HG03575 (cell line): ENCODE measurements around the gene C2orf92.
"Not testable (repeated sequence)": the region's sequence is repeated elsewhere in the genome, so short reads cannot be mapped to it uniquely, and the experiment has no call there.

Experiments used
- ATAC-seq: cut with Tn5 transposase; IDR thresholded peaks from one replicate; pipeline ENCODE4 v1.9.1; 2021; ENCODE audit not compliant: unreplicated experiment, insufficient number of reproducible peaks, low FRiP score; ENCODE audit errors: extremely low read depth

The C2orf92 gene

DNA sequence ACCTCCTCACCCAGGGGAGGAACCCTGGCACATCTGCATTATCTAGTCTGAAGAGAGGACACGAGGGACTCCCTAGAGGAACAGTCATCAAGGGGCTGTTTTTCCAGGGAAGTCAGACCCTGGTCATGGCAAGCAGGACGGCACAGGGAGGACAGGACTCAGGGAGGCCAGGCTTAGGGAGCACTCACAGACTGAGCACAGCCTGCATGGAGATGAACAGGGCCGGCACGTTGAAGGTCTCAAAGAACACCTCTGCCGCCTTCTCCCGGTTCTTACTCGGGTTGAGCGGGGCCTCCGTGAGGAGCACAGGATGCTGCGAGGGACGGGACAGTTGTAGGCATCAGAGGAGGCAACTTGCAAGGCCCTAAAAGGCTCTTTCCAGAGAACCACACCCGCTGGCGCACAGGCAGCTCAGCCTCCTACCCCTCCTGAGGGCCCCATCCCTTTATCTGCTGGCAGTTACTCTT lies 10.8 kb upstream of the C2orf92 start:
- ATAC-seq = no peak

DNA sequence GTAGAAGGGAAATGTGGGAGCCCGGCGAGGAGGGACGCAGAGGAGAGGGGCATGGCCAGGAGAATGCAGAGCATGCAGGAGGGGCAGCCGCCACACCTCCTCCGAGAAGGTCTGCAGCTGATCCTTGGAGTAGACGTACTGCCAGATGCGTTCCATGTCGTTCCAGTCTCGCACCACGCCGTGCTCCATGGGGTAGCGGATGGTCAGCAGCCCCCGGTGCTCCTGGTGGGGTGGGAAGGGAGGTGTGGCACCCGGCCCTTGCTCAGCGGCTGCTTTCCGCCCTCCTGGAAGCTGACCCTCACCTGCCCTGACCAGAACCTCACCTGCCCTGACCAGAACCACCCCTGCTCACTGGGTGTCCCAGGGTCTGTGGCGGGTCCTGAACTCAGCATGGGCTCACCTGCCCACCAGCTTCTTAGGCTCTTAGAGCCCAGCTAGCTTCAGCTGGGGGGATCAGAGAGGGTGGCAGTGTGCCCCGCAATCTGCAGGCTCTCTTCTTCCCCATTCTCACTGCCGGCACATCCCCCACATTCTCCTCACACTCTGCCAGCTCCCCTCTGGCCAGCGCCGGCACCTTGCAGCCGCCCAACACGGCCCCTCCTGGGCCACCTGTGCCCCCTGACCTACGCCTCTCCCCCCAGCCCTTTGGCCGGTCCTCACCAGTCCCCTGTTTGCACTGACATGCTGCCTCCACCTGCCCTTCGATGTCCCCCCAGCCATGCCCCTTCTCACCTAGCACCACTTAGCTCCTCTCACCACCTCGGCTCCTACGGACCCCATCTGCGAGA lies 10.1 kb upstream of the C2orf92 start:
- no peak for ATAC-seq

DNA sequence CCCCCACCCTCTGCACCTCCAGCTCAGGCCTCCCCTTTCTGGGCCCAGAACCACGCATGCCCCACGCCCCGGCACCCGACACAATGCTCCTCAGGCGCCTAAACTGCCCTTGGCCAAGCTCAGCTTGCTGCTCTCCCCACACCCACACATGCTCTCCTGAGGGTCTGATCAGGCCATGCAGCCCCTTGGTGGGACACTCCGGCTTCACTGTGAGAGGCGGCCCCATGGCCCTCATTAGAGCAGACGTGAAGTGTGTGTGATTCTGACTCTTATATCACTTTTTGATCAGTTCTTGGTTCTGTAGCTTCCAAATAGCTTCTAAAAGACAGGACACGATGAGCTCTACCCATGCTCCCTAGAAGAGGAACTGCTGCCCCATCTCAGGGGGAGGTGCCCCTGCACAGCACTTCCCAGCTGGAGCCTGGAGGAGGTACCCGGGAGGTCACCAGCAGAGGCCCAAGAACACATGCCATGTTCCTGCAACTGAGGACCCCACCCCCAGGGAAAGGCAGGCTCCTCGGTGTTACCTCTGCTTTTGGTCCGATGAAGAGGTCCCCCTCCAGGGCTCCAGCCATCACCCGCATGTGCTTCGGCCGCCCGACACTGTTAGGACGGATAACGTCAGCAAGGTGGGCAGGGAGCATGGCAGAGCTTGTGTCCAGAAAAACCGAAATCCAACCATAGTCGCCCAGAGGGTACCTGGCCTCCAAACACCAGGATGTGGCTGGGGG lies 9.3 kb upstream of the C2orf92 start:
- ATAC-seq = no peak

DNA sequence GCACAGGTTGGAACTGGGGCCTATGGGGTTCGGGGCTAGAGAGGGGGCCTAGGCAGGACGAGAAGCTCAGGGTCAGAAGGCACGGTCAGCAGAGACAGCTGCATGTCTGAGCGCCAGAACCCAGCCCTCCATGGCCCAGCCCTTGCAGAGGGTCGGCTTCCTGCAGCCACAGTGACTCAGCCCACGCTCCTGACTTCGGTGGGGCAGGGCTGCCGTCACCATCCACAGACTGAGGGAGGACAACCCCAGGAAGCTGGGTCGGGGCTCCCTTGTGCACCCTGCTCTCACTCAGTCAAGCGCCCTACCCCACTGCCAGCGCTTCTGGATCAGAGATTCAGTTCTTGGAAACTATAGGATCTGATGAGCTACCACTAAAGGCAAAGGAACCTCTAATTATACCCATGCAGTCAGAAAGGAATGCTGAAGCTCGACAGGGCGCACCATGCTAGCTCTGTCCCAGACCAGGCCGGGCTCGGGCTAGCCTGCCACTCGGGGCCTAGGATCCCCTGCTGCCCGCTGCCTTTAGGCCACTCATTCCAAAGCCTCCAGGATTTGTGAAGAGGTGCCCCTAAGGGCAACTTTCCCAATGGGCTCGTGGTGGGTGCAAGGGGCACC lies 8.6 kb upstream of the C2orf92 start:
- ATAC-seq = no peak

DNA sequence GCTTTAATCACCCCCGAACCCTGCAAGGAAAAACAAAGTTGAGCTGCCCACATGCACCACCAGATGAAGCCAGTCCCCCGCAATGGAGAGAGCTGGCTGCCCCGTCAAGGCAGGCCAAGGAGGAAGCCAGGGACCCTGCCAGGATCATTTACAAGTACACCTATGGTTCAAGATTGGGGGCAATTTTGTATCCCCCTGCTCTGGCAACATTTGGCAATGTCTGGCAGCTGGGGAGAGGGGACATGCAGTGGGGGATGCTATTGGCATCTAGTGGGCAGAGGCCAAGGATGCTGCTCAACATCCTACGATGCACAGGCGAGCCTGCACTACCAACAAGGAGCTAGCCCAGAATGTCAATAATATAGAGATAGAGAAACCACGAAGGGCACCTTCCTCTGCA lies 7.6 kb upstream of the C2orf92 start:
- ATAC-seq = no peak

DNA sequence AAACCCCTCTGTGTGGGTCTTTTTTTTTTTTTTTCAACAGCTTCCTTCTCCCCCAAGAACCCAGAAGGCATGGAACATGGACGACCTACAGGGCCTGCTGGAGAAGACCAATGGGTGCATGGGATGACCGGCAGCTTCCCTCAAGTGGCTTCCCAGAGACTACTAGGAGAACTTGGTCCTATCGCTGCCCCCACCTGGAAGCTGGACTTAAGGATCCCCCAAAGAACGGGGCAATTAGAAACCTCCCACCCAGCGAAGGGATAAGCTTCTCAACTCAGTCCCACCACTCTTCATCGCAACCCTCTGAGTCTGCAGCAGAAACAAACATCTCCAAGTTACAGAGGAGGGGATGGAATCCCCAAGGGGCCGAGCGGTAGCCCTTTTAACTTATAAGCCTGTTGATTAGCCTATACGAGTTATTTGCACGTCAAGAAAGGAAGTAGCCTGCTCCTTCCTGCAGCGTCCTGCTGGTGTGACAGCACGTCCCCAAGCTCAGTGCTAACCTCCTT lies 7.1 kb upstream of the C2orf92 start:
- no peak for ATAC-seq

DNA sequence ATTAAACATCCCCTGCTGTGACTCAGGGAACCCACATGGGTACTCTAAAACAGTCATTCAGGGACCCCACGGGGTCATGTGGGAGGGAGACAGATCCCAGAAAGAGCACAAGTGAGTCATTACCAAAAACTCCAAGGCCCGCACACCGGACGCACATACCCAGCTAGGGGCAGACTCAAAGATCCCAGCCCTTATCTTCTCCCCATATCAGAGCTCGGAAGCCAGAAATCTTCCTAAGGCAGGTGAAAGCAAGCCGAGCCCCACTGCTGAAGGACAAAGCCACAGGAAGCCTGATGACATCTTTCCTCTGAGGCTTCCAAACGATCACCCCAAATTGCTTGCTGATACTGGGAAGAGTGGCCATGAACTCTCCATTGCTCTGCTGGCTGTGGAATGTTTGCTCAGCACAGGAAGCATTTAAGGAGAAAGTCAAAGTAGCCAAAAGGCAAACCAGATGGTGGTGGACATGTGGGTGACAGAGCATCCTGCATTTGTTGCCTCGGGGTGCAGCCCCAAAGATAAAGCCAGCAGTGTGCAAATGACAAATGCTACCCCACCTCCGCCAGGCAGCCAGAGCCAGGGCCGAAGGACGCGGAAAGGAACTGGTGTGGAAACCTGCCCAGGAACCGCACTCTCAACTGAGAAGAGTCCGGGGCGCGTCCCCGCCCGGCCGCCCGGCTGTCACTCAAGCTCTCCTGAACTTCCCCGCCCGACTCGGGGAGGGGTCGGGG lies 6.5 kb upstream of the C2orf92 start:
- ATAC-seq = no peak

DNA sequence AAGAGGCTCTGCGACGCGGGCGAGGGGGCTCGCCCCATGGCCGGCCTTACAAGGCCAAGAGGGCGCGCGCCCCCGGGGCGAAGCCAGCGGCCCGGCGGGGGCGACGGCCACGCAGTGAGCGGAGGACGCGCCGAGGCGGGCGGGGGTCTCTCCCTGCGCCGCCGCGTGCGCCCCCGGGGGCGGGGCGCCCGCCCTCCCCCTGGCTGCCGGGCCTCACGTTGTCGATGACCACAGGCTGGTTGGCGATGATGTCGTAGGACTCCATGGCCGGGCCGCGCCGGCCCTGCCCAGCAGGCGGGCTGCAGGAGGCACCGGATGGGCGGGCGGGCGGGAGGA lies 5.9 kb upstream of the C2orf92 start:
- ATAC-seq = no peak

DNA sequence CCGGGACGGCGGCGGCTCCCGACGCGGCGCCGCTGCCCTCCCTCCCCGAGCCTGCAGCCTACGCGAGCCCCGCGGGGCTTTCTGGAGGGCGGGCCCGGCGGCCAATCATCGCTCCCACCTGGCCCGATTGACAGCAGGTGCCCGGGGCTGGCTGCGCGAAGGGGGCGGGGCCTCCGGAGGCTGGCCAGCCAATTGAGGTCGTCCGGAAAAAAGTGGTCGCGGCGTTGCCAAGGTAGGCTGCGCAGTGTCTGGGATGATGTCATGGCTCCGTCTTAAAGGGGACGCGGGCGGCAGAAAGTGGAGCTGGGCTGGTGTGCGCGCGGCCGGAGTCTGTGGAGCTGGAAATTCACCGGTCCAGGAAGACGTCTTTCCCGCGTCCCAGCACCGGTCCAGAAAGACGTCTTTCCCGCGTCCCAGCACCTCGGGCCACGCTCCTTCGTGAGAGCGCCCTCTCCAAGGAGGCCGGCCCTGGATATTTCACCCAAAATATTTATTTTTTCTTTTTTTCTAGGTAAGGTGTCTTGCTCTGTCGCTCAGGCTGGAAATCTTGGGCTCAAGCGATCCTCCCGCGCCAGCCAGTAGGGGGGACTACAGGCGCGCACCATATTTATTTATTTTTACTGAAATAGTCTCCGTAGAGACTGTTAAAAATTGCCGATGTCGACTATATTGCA lies 5.4 kb upstream of the C2orf92 start, which contains the start of gene ACTR1B:
ACTR1B (minus strand) TSS at position 83 of the 674 bp plus-strand sequence. CDS start 154 bp downstream, outside the sequence.
- peak; percentile 80 for ATAC-seq

DNA sequence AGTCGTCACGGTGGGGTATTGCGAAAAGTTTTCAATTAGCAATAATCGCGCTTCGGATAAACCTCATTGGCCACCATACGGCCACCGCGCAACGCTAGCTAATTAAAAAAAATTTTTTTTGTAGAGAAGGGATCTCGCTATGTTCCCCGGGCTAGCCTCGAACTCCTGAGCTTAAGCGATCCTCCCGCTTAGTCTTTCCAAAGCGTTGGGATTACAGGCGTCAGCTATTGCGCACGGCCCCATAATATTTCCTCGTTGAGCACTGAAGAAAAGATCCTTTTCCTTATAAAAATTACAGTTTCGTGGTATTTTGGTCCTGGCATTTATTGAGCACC lies 4.9 kb upstream of the C2orf92 start:
- no peak for ATAC-seq

DNA sequence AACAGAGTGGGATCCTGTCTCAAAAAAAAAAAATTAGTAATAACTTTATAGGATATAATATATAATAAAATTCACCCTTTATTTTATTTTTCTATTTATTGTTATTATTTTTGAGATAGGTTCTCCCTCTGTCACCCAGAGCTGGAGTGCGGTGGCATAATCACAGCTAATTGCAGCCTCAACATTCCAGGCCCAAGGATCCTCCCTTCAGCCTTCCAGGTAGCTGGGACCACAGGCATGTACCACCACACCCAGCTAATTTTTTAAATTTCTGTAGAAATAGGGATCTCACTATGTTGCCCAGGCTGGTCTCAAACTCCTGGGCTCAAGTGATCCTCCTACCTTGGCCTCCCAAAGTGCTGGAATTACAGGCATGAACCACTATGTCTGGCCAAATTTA lies 958 bp downstream of the C2orf92 start:
- no peak for ATAC-seq

DNA sequence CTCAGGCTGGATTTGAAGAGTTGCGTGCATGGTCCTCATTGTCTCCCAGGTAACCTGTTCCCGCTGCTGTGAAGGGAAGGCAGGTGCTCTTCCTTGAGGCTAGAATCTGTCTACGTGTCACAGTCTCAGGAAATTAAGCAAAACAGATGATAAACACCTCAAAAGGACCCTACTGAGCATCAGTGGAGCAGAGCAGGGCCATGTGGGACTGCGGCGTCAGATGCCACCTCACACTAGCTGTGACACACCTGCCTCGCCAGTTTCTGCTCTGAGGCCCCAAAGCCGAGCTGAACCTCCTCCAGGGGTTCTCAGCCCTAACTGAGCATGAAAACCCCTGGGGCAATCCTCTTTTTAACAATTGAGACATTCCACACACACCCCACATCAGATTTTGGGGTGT lies 2.0 kb downstream of the C2orf92 start:
- no peak for ATAC-seq

DNA sequence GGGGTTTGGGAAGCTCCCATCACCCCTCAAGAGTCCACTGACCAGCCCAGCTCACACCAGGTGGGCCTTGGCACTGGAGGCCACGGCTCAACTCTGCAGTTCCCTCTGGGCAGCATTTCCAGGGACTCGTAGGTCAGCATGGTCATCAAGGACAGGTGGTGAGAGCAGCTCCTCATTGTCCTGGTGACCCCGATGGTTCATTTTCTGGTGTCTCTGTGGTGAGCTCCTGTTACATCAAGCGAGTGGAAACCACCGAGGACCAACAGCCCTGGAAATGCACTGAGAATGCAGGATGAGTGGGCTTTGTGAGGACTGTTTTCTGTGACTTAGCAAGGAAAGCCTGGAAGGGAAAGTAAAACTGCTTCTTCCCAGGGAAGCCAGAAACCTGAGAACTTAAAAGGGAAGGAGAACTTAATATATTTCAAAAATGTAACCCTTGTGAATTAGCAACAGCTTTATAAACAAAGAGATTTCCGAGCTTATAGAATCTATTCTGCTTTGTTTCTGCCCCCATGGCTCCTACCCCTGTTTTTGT lies 3.2 kb downstream of the C2orf92 start:
- not testable (repeated sequence) for ATAC-seq

DNA sequence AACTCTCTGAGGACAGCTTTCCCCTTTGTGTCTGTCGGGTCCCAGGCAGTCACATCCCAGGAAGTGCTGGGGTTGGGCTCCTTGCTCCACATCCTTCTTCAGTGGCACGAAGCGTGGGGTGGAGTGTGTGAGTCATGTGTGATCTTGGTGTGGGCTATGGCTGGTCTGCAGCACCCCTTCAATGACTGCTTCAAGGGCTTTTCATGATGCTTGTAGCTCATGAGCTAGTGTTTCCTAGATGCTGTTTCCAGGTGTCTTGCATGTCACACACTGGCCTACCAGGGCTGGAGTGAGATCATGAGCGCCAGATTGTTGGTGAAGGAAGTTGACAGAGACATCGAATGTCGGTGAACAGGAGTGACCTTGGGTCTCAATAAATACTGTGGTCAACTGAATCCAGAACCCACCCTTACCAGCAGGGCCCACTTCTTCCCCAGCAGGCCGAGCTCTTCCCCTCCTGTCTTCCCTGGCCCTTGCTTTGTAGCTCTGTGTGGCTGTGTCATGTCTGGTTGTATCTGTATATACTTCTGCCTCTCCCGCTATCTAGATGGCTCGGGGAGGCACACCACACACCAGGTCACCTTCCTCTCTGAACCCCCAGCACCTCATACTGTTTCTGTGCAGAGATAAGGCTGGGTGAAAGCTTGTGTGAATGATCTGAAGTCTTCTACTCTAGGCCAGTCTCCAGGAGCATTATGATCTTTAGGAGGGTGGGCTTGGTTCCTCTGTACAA lies 3.8 kb downstream of the C2orf92 start:
- ATAC-seq = no peak

DNA sequence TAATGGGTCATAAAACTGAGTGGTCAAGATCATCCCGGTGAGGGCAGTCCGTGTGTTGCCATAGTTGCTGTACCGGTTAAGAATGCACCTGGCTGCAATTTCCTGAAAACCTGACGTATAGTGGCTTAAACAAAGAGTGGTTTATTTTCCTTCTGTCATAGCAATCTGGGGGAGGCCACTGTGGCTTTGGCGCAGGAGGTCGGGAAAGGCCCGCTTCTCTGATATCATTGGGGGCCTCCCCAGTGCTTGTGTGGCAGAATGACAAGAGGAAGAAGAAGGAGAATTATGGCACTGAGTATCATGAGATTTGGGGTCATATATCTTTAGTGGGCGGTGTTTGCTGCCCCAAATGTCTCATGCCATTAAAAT lies 4.4 kb downstream of the C2orf92 start:
- no peak for ATAC-seq

DNA sequence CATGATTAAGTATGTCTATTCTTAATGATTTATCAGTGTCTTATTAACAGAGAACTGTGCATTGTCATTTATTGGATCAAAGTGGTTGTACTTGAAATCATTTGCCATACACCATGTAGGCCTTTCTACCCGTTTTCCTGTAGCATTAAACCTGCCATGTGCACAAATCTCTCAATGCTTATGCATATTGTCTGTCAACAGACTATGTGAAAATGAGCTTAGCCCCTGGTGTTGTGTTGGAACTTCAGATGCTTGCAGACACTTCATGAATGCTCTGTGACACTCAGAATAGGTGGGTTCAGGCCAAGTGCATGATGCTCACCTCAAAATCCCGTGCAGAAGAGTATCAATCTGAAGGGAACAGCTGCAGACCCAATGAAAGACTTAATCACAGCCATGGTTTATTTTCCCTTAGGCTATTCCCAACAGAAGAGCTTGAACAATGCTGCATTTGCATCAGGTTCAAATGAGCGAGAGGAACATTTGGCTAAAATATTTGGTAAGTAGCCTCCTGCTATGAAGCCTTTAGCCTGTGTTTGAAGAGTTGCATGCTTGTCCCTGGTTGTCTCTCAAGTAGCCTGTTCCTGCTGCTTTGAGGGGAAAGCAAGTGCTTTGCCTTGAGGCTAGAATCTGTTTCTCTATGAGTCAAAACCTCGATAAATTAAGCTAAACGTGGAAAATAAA lies 6.1 kb downstream of the C2orf92 start:
- no peak for ATAC-seq

DNA sequence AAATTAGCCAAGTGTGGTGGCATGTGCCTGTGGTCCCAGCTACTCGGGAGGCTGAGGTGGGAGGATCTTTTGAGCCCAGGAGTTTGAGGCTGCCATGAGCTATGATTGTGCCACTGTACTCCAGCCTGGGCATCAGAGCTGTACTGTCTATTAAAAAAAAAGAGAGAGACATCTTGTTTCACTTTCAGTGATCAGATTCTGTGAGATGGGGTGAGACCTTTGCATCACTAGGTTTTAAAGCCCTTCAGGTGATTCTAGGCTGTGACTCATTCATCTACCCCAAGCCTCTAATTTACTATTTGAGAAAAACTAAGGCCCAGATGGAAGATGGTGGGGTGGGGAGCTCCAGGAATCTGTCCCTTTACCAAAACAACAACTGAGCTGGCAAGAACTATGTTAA lies 7.1 kb downstream of the C2orf92 start:
- no peak for ATAC-seq
